Measurements from ENCODE around the gene MPZL2. TPM values are rescaled to one million over a fixed set of nuclear protein-coding genes. Genes with fewer than 3 reads are reported as not detected.

The MPZL2 gene
- total RNA-seq, 2 donors from 2014 or later, result 0.50 to 0.99 TPM

DNA sequence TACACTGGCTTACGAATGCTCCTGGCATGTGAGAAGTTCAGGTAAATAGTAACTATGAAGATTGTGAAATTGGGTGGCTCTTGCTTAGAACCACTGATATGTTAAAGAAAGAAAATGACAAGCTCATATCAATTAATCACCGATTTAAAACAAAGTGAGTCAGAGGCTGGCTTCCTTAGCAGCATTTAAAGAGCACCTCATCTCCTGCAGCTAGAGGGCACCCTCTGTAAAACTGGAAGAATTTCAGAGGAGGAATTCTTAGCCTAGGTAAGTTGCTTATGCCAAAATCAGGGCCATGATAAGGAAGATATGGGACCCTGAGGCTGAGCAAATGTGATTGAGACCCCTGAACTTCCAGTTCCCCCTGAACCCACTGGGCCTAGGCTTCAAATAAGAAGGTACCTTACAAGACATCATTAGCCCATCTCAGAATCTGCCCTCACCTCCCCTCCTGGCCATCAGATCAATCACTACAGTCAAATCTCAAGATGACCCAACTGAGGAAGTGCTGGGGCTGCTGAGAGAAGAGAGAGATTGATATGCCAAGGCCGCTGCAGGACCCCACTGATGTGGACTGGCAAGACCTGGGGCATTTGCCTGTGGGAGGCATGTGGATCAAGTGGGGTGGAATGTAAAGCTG, 31.8 kb upstream of the MPZL2 start:
- peak; percentile 85 for ATAC-seq
- Mint-ChIP-seq H3K4me3 (no peak overlapping the region), H3K27me3 (no peaks in the 10 kb centered on the region), H3K36me3 (ENCODE audit: low read depth) (no peaks in the 10 kb centered on the region), H3K27ac (peak overlapping the region; percentile 75), H3K4me1 (peaks cover 18% of the 10 kb centered on the region)
- DNase-seq, result no peak
- no peaks in the 10 kb centered on the region for H3K9me3 ChIP-seq (ENCODE audit: control insufficient read depth, low read length, poor library complexity, severe bottlenecking)

DNA sequence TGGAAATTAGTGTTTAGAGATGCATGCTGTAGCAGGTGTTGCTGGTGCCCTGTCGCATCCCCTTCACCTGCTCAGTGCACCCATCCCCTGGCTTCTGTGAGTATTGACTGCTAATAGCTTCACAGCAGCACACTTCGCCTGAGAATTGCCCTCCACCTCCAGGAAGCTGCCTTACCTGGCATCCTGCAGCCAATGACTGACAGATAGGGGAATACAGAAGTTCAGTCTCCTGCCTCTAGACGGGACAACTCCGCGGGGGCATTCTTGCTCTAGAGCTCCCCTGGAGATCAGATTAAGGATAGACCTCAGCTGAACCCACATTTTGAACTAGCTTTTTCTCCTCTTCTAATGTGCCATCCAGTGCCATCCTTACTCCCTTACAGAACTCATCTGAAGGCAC, 31.1 kb upstream of the MPZL2 start:
- DNase-seq (no peak), ATAC-seq (peak; percentile 43)
- Mint-ChIP-seq H3K27me3 (no peaks in the 10 kb centered on the region), H3K36me3 (ENCODE audit: low read depth) (no peaks in the 10 kb centered on the region), H3K27ac (no peak overlapping the region), H3K4me1 (peaks cover 21% of the 10 kb centered on the region), H3K4me3 (no peak overlapping the region)
- no peaks in the 10 kb centered on the region for H3K9me3 ChIP-seq (ENCODE audit: control insufficient read depth, low read length, poor library complexity, severe bottlenecking)

DNA sequence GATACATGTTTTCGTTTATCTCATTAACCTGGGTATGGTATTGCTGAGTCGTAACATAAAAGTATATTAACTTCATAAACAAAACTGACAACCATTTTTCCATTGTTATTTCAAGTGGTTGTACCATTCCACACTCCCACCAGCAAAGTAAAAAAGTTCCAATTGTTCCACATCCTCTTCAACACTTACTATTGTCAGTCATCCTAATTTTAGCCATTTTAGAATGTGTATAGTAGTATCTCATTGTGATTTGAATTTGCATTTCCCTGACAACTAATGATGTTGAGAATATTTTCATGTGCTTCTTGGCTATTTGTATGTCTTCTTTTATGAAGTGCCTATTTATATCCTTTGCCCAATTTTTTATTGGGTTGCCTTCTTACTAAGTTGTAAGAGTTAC, 30.0 kb upstream of the MPZL2 start:
- ATAC-seq, result no peak
- no peaks in the 10 kb centered on the region for H3K36me3 Mint-ChIP-seq (ENCODE audit: low read depth)
- H3K27ac Mint-ChIP-seq, result no peak overlapping the region
- no peaks in the 10 kb centered on the region for H3K9me3 ChIP-seq (ENCODE audit: control insufficient read depth, low read length, poor library complexity, severe bottlenecking)
- H3K4me3 Mint-ChIP-seq, result no peak overlapping the region
- no peaks in the 10 kb centered on the region for H3K27me3 Mint-ChIP-seq
- H3K4me1 Mint-ChIP-seq, result peaks cover 21% of the 10 kb centered on the region
- DNase-seq, result no peak

DNA sequence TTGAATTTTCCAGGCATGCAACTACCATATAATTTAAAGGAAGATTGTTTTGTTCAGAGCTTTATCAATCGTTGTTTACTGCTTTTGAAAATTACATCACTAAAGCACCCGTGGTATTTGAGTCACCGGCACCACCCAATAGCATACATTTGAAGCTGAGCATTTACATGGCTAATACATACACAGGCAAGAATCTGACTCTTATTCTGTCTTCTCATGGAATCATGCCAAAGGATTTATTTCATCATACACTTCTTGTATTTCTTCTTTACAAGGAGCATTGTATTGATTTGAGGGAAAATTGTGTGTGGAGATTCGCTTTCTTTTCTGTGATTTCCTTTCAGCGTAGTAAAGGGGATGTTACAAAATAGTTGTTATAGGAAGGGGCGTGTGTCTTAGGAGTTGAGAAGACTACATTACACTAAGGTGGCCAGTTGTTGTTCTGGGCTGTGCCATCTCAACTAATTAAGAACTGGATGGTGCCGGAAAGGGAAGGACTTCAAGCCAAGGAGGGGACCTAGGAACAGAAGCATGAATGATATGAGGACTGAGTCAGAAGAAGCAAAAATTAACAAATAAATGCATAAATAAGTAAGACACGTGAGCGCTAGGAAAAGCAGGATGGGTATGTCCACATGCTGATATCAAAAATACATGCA, 27.5 kb upstream of the MPZL2 start:
- H3K9me3 ChIP-seq (ENCODE audit: control insufficient read depth, low read length, poor library complexity, severe bottlenecking), result no peaks in the 10 kb centered on the region
- ATAC-seq (no peak), DNase-seq (no peak)
- Mint-ChIP-seq H3K27ac (no peak overlapping the region), H3K4me1 (peaks cover 21% of the 10 kb centered on the region), H3K4me3 (no peak overlapping the region), H3K36me3 (ENCODE audit: low read depth) (no peaks in the 10 kb centered on the region), H3K27me3 (no peaks in the 10 kb centered on the region)

DNA sequence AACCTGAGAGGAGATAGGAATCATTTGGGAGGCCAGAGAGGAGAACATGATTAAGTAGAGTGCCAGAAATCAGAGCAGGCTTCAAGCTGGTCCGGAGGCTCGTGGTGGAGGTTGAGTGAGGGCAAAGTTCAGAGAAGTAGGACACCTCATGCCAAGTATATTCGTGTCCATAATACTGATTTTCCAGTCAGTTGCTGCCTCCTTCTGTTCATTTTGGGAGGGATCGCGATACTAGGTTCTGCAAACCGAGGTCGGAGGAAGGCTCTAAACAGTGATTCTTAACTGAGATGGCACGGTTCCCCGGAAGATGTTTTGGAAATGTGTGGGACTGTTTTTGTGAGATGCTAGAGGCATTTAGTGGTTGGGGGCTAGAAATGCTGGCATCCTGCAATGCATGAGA, 26.8 kb upstream of the MPZL2 start:
- no peaks in the 10 kb centered on the region for H3K9me3 ChIP-seq (ENCODE audit: control insufficient read depth, low read length, poor library complexity, severe bottlenecking)
- DNase-seq (peak in 1 of 3 donors; percentile 24), ATAC-seq (peak; percentile 71)
- Mint-ChIP-seq H3K27me3 (no peaks in the 10 kb centered on the region), H3K4me3 (peak overlapping the region; percentile 21), H3K36me3 (ENCODE audit: low read depth) (no peaks in the 10 kb centered on the region), H3K4me1 (peaks cover 18% of the 10 kb centered on the region), H3K27ac (no peak overlapping the region)

DNA sequence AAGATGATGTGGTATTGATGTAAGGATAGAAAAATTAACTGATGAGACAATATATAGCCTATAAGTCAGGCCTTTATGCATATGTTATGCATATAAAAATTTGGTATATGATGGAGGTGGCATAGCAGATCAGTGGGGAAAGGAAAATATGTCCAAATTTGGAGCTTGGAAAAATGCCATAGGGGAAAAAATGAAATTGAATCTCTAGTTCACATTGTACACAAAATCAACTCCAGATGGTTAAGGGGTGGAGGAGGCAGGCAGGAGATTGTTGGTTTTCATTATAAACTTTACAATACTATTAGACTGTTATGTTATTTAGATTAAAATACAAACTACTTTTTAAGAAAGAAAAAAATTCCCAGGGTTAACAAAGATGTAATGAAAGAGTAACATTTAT, 25.3 kb upstream of the MPZL2 start:
- Mint-ChIP-seq H3K27ac (no peak overlapping the region), H3K4me3 (peak overlapping the region; percentile 12), H3K27me3 (no peaks in the 10 kb centered on the region), H3K4me1 (peaks cover 17% of the 10 kb centered on the region), H3K36me3 (ENCODE audit: low read depth) (no peaks in the 10 kb centered on the region)
- DNase-seq, result no peak
- ATAC-seq, result no peak
- H3K9me3 ChIP-seq (ENCODE audit: control insufficient read depth, low read length, poor library complexity, severe bottlenecking), result no peaks in the 10 kb centered on the region

DNA sequence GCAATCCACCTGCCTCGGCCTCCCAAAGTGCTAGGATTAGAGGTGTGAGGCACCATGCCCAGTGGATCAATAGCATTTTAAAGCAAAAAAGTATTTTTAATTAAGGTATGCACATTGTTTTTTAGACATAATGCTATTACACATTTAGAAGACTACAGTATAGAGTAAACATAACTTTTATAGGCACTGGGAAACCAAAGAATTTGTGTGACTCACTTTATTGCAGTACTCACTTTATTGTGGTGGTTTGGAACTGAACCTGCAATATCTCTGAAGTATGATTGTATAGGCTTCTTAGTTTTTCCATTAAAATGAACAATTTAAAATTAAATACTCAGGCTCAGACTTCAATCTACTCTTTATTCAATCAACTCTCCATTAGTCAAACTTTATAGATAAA, 22.9 kb upstream of the MPZL2 start:
- Mint-ChIP-seq H3K27me3 (no peaks in the 10 kb centered on the region), H3K36me3 (ENCODE audit: low read depth) (no peaks in the 10 kb centered on the region), H3K4me1 (peaks cover 28% of the 10 kb centered on the region), H3K27ac (no peak overlapping the region), H3K4me3 (no peak overlapping the region)
- no peak for DNase-seq
- ATAC-seq, result no peak
- H3K9me3 ChIP-seq (ENCODE audit: control insufficient read depth, low read length, poor library complexity, severe bottlenecking), result no peaks in the 10 kb centered on the region

DNA sequence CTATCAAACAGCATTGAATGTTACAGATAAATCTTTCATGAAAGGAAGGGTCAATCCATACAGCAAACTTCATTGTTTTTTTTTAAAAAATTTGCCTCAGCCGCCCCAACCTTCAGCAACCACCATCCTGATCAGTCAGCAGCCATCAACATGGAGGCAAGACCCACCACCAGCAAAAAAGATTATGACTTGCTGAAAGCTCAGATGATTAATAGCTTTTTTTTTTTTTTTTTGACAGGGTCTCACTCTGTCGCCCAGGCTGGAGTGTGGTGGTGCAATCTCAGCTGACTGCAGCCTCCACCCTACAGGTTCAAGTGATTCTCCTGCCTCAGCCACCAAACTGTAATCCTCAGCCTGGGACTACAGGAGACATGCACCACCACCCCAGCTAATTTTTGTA, 22.4 kb upstream of the MPZL2 start:
- no peaks in the 10 kb centered on the region for H3K9me3 ChIP-seq (ENCODE audit: control insufficient read depth, low read length, poor library complexity, severe bottlenecking)
- no peak for ATAC-seq
- no peak for DNase-seq
- Mint-ChIP-seq H3K27me3 (no peaks in the 10 kb centered on the region), H3K4me1 (peaks cover 28% of the 10 kb centered on the region), H3K27ac (no peak overlapping the region), H3K4me3 (no peak overlapping the region), H3K36me3 (ENCODE audit: low read depth) (no peaks in the 10 kb centered on the region)

DNA sequence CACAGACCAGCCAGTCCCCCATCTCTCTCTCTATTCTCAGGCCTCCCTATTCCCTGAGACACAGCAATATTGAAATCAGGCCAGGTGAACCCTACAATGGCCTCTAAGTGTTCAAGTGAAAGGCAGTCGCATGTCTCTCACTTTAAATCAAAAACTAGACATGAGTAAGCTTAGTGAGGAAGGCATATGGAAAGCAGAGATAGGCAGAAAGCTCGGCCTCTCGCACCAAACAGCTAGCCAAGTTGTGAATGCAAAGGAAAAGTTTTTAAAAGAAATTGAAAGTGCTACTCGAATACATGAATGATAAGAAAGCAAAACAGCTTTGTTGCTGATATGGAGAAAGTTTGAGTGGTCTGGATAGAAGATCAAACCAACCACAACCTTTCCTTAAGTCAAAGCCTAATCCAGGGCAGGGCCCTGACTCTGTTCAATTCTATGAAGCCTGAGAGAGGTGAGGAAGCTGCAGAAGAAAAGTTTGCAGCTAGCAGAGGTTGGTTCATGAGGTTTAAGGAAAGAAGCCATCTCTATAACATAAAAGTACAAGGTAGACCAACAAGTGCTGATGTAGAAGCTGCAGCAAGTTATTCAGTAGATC, 19.8 kb upstream of the MPZL2 start:
- H3K9me3 ChIP-seq (ENCODE audit: control insufficient read depth, low read length, poor library complexity, severe bottlenecking), result no peaks in the 10 kb centered on the region
- H3K27me3 Mint-ChIP-seq, result no peaks in the 10 kb centered on the region
- peaks cover 27% of the 10 kb centered on the region for H3K4me1 Mint-ChIP-seq
- DNase-seq (no peak), ATAC-seq (peak; percentile 46)
- no peaks in the 10 kb centered on the region for H3K36me3 Mint-ChIP-seq (ENCODE audit: low read depth)
- H3K4me3 Mint-ChIP-seq, result peak overlapping the region; percentile 41
- peak overlapping the region; percentile 82 for H3K27ac Mint-ChIP-seq

DNA sequence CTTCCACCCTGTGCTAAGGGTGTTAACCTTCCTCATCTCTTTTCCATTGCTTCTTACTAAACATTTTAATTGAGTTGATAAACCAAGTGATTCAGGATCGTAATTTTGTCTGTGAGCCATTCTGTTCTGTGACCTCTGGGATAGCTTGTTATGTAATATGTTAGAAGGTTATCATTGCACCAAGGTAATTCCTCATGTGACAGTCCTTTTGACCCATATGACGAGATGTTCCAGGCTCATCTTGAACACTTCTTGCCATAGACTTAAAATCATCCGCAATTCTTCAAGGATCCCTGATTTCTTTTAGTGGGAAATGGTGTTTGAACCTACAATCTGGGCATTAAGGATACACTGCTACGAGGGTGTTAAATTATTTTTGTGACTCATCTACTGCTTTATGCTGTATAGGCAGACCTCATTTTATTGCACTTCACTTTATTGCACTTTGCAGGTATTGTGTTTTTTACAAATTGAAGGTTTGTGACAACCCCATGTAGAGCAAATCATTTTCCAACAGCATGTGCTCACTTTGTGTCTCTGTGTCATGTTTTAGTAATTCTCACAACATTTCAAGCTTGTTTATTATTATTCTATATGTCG, 19.0 kb upstream of the MPZL2 start:
- no peak overlapping the region for H3K4me3 Mint-ChIP-seq
- H3K27me3 Mint-ChIP-seq, result no peaks in the 10 kb centered on the region
- no peaks in the 10 kb centered on the region for H3K36me3 Mint-ChIP-seq (ENCODE audit: low read depth)
- ATAC-seq (no peak), DNase-seq (no peak)
- H3K27ac Mint-ChIP-seq, result peak overlapping the region; percentile 82
- peaks cover 27% of the 10 kb centered on the region for H3K4me1 Mint-ChIP-seq
- no peaks in the 10 kb centered on the region for H3K9me3 ChIP-seq (ENCODE audit: control insufficient read depth, low read length, poor library complexity, severe bottlenecking)

DNA sequence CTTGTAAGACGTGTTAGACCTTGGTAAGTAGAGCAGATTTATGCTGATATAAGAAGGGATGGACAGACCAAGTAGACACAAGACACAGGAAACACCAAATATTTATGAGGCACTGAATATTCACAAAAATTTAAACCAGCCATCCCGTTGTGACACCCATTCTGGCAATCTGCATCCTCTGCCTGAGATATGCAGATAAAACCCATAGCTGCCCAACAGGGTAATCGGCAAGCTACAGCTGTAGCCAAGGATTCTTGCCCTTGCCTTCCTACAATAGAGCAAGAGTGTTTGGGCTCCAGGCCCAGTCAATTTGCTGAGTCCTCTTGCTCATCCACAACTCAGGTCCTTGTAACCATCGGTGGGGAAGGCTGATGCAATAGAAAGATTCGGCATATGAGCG, 18.5 kb upstream of the MPZL2 start:
- Mint-ChIP-seq H3K4me3 (no peak overlapping the region), H3K27me3 (no peaks in the 10 kb centered on the region), H3K4me1 (peaks cover 27% of the 10 kb centered on the region), H3K27ac (no peak overlapping the region), H3K36me3 (ENCODE audit: low read depth) (no peaks in the 10 kb centered on the region)
- no peak for DNase-seq
- ATAC-seq, result no peak
- H3K9me3 ChIP-seq (ENCODE audit: control insufficient read depth, low read length, poor library complexity, severe bottlenecking), result no peaks in the 10 kb centered on the region

DNA sequence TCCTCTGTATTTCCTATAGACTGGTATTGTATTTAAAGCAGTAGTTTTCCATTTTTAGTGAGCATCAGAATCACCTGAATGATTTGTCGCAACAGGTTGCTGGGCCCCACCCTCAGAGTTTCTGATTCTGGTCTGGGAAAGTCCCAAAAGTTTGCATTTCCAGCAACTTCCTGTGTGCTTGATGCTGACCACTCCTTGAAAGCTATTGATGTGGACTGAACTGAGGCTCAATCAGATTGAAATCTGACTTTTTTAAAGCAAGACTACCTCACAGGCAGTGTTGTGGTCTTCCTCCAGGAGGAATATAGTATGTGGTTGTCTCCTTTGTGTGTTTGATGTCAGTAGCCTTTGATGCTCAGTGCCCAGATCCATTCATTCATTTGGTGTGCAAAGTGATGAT, 17.2 kb upstream of the MPZL2 start:
- ATAC-seq, result peak; percentile 74

DNA sequence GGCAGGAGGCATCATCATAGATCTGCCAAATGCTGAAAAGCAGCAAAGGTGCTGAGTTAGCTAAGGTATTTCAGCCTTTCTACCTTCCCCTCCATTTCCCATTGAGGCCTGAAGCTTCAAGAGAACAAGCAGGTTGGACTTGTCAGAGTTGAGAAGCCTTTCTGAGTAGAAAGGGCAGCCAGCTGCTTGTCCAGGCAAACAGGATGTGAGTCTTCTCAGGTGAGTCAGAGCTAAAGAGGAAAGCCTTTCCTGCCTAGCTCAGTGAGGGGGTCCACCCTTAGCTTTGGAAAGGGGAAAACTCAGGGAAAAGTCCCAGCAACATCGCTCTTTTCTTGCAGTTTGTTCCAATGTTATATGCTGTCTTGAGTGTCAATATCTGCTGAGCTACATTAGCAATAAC, 13.2 kb upstream of the MPZL2 start:
- Mint-ChIP-seq H3K27me3 (peaks cover 5% of the 10 kb centered on the region), H3K36me3 (ENCODE audit: low read depth) (no peaks in the 10 kb centered on the region), H3K27ac (no peak overlapping the region), H3K4me1 (peaks cover 19% of the 10 kb centered on the region), H3K4me3 (no peak overlapping the region)
- DNase-seq (no peak), ATAC-seq (no peak)
- no peaks in the 10 kb centered on the region for H3K9me3 ChIP-seq (ENCODE audit: control insufficient read depth, low read length, poor library complexity, severe bottlenecking)

More for the DNA sequence above, 17.2 kb upstream of the MPZL2 start:
- H3K4me3 Mint-ChIP-seq, result no peak overlapping the region
- peaks cover 29% of the 10 kb centered on the region for H3K4me1 Mint-ChIP-seq
- no peaks in the 10 kb centered on the region for H3K36me3 Mint-ChIP-seq (ENCODE audit: low read depth)
- no peaks in the 10 kb centered on the region for H3K27me3 Mint-ChIP-seq
- H3K27ac Mint-ChIP-seq, result peak overlapping the region; percentile 29
- no peak for DNase-seq
- no peaks in the 10 kb centered on the region for H3K9me3 ChIP-seq (ENCODE audit: control insufficient read depth, low read length, poor library complexity, severe bottlenecking)
